ENCODE measurements around the gene DUSP8. TPM values are rescaled to one million over a fixed set of nuclear protein-coding genes. Genes with fewer than 3 reads are reported as not detected.
"Not testable (repeated sequence)": the region's sequence is repeated elsewhere in the genome, so short reads cannot be mapped to it uniquely, and the experiment has no call there.

DUSP8 gene, protein sequence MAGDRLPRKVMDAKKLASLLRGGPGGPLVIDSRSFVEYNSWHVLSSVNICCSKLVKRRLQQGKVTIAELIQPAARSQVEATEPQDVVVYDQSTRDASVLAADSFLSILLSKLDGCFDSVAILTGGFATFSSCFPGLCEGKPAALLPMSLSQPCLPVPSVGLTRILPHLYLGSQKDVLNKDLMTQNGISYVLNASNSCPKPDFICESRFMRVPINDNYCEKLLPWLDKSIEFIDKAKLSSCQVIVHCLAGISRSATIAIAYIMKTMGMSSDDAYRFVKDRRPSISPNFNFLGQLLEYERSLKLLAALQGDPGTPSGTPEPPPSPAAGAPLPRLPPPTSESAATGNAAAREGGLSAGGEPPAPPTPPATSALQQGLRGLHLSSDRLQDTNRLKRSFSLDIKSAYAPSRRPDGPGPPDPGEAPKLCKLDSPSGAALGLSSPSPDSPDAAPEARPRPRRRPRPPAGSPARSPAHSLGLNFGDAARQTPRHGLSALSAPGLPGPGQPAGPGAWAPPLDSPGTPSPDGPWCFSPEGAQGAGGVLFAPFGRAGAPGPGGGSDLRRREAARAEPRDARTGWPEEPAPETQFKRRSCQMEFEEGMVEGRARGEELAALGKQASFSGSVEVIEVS
- 27.0 TPM for total RNA-seq

DNA sequence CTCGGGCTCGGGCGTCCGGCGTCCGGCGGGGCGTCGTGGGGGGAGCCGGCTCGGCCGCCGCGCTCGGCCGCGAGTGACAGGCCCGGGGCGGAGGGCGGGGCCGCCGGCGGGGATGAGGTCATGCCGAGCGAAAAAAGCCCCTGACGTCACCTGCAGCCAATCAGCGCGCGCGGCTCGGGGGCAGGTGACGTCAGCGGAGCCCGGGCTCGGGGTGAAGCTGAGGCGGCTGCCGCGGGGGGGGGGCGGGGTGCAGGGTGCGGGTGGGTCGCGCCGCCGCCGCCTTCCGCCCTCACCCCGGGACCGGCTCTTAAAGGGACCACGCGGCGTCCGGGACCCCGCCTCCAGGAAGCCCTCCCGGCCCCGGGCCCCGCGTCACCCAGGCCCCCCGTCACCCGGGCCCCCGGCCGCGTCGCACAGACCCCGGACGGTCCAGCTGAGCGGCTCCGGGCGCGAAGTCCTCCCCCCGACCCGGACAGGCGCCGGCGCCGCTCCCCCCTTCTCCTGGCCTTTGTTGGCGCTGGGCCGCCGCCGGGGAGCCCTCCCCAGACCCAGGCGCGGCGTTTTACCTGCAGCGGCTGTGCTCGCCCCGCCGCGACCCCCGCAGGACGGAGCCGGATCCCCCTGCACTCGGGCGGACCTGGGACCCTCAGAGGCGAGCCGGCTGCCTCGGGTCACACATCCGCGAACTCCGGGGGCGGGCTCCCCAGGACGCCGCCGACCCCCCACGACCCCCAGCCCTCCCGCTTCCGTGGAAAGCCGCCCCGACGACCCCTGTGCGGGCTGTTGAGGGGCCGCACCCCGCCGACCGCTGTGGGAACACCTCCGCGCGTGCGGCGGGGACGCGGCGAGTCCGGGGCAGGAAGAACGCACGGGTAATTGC, at the start of gene DUSP8:
DUSP8 (minus strand) TSS at position 75 of the 880 bp plus-strand sequence. CDS start 6,445 bp downstream, outside the sequence.
- H3K4me1 ChIP-seq: peaks cover 21 to 27% of the 10 kb centered on the region in 2 donors
- intact Hi-C loops (cut with DNase I): loop anchor here (5.0 to 10.0 kb wide), 7 partner anchors 90 to 1065 kb away; partner anchors contain the start of genes CTSD and RNH1
- H3K27me3 ChIP-seq: no peaks in the 10 kb centered on the region
- TF ChIP-seq, protein P1, sequence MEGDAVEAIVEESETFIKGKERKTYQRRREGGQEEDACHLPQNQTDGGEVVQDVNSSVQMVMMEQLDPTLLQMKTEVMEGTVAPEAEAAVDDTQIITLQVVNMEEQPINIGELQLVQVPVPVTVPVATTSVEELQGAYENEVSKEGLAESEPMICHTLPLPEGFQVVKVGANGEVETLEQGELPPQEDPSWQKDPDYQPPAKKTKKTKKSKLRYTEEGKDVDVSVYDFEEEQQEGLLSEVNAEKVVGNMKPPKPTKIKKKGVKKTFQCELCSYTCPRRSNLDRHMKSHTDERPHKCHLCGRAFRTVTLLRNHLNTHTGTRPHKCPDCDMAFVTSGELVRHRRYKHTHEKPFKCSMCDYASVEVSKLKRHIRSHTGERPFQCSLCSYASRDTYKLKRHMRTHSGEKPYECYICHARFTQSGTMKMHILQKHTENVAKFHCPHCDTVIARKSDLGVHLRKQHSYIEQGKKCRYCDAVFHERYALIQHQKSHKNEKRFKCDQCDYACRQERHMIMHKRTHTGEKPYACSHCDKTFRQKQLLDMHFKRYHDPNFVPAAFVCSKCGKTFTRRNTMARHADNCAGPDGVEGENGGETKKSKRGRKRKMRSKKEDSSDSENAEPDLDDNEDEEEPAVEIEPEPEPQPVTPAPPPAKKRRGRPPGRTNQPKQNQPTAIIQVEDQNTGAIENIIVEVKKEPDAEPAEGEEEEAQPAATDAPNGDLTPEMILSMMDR (IDR thresholded peaks at IDR 0.05): no peak
- DNase-seq (ENCODE audit: low spot score in 2 of 2): peak; percentile 65 to 96
- H3K4me3 ChIP-seq: peak within 1 kb of the TSS; percentile 57 to 93
- H3K27ac ChIP-seq: peak within 1 kb of the TSS; percentile 80 to 87
- no peaks in the 10 kb centered on the region for H3K36me3 ChIP-seq
- no peaks in the 10 kb centered on the region for H3K9me3 ChIP-seq

DNA sequence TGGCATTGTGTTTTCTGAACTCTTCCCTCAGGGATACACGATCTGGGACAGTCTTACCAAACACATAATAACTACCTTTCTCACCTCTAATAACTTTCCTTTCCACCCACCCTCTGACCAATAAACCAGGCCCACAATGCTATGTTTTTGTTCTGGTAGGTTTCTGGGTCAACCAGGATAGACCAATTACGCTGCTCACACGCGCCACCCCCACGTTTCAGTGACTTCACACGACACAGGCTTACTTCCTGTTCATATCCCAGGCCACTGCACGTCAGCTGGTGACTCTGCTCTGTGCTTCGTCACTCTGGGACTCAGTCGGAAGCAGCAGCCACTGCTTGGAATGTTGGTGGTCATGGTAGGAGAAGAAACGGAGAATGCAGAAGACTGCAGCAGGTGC, 47.4 kb upstream of the DUSP8 start:
- Histone ChIP-seq H3K27me3 (no peaks in the 10 kb centered on the region), H3K4me1 (no peaks in the 10 kb centered on the region), H3K9me3 (no peaks in the 10 kb centered on the region), H3K4me3 (no peak overlapping the region), H3K27ac (no peak overlapping the region), H3K36me3 (no peaks in the 10 kb centered on the region)
- no peak for DNase-seq (ENCODE audit: low spot score in 2 of 2)
- intact Hi-C loops (cut with DNase I): no loop called here
- TF ChIP-seq, protein P1 (IDR thresholded peaks at IDR 0.05): no peak

DNA sequence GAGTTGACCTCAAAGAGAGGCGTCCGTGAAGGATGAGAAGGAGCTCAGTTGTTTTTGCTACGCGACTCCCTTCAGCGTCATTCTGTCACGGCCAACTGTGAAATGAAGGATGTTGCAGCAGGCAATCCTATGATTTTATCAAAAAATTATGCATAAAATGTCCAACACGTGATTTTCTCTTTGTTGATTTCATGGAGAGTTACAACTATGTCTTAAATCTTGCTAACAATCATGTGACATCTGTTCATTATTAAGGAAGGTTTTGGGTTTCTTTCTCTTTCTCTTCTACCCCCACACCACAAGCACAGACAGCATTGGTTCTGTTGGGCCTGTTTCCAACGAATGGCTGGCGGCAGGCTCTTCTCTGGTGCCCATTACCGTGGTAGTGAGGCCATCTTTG, 46.2 kb upstream of the DUSP8 start:
- intact Hi-C loops (cut with DNase I): no loop called here
- no peaks in the 10 kb centered on the region for H3K9me3 ChIP-seq
- H3K36me3 ChIP-seq: no peaks in the 10 kb centered on the region
- H3K27ac ChIP-seq: no peak overlapping the region
- TF ChIP-seq, protein P1 (IDR thresholded peaks at IDR 0.05): no peak
- no peaks in the 10 kb centered on the region for H3K27me3 ChIP-seq
- no peaks in the 10 kb centered on the region for H3K4me1 ChIP-seq
- no peak for DNase-seq (ENCODE audit: low spot score in 2 of 2)
- no peak overlapping the region for H3K4me3 ChIP-seq

DNA sequence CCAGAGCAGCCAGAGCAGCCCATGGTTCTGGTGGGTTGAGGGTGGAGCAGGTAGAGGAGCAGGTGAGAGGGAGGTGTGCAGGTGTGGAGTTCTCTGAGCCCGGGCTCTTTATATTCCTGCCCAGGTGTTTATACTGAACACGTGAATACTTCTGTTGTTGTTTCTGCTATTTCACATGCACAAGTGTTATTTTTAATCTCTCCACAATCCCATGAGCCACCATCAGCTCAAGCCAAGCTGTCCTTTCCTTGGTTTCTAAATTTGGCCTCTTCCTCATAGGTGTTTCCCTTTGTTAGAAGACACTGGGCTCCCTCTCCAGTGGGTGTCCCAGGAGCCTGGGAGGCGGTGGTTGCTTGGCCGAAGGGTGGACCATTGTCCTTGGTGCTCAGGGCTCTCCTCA, 36.3 kb upstream of the DUSP8 start, which contains the start of gene KRTAP5-3:
KRTAP5-3 (minus strand) TSS at position 101 of the 400 bp plus-strand sequence; CDS start at position 23, 78 bp downstream.
- Histone ChIP-seq H3K9me3 (no peaks in the 10 kb centered on the region), H3K27ac (no peak within 1 kb of the TSS), H3K4me3 (no peak within 1 kb of the TSS), H3K36me3 (no peaks in the 10 kb centered on the region), H3K4me1 (no peaks in the 10 kb centered on the region), H3K27me3 (no peaks in the 10 kb centered on the region)
- DNase-seq (ENCODE audit: low spot score in 2 of 2): no peak
- intact Hi-C loops (cut with DNase I): no loop called here
- TF ChIP-seq, protein P1 (IDR thresholded peaks at IDR 0.05): no peak

DNA sequence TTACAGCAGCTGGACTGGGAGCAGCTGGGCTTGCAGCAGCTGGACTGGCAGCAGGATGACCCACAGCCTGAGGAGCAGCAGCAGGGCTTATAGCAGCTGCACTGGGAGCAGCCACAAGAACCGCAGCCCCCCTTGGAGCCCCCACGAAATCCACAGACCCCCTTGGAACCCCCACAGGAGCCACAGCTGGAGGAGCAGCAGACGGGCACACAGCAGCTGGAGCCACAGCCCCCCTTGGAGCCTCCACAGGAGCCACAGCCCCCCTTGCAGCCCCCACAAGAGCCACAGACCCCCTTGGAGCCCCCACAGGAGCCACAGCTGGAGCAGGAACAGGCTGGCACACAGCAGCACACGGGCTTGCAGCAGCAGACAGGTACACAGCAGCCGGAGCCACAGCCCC, 35.8 kb upstream of the DUSP8 start:
- H3K27me3 ChIP-seq; intact Hi-C loops (cut with DNase I); H3K4me1 ChIP-seq; H3K36me3 ChIP-seq; H3K4me3 ChIP-seq; H3K27ac ChIP-seq; H3K9me3 ChIP-seq; DNase-seq (ENCODE audit: low spot score in 2 of 2): not testable (repeated sequence)

DNA sequence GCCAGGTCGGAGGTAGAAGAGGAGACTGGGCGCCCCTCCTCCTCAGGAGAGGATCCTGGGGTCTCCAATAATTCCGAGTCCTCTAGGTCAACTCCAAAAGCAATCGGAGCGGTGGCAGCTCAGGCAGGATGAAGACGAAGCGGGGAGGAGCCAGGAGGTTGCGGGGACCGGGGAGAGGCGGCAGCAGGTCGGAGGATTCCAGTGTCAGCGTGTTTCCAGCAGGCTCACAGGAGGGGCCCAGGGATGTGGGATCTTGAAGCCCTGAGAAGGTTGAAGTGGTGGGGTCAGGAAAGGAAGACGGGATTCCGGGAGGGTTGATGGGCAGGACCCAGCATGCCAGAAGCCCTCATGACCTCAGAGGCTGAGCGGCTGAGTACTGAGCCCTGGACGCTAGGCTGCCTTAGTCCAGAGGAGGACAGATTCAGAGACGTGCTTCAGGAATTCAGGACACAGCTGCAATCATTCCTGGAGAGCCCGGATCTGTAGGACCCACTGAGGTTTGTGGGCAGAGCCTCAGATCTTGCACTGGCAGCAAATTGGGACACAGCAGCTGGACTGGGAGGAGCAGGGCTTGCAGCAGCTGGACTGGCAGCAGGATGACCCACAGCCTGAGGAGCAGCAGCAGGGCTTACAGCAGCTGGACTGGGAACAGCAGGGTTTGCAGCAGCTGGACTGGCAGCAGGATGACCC, 35.2 kb upstream of the DUSP8 start:
- intact Hi-C loops (cut with DNase I); H3K27me3 ChIP-seq: not testable (repeated sequence)

DNA sequence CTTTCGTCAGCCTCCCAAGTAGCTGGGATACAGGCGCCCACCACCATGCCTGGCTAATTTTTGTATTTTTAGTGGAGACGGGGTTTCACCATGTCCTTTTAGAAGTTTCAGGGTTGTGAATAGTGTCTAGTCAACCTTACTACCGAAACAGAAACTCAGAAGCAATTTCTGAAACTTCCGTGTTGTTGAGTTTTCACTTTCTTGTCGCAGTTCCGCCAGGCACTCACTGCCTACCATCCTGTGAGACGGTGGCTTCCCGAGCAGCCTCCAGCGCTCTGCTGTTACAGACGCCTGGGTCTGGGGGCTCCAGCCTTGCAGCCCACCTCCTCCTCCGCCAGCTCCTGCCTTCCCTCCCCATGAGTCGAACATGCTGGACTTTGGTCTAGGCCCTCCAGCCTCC, 33.9 kb upstream of the DUSP8 start:
- not testable (repeated sequence) for H3K9me3 ChIP-seq, H3K27me3 ChIP-seq

More for the DNA sequence above, 35.2 kb upstream of the DUSP8 start:
- not testable (repeated sequence) for H3K4me1 ChIP-seq; DNase-seq (ENCODE audit: low spot score in 2 of 2); H3K4me3 ChIP-seq; H3K27ac ChIP-seq; H3K9me3 ChIP-seq; H3K36me3 ChIP-seq

More for the DNA sequence above, 33.9 kb upstream of the DUSP8 start:
- H3K36me3 ChIP-seq; intact Hi-C loops (cut with DNase I); H3K27ac ChIP-seq; DNase-seq (ENCODE audit: low spot score in 2 of 2); H3K4me1 ChIP-seq; H3K4me3 ChIP-seq: not testable (repeated sequence)

Measured in ascending aorta (tissue), 2 donors.